Bronchus fibroblast of lung (primary cell): ENCODE results near the gene TIFAB. TPM values are rescaled to one million over a fixed set of nuclear protein-coding genes. Genes with fewer than 3 reads are reported as not detected.

Source experiments
- total RNA-seq: library from RNA; depleted of rRNA; stranded (reverse); fragments of >200 nt; gene quantifications from 2 replicates; pipeline ENCODE4 v1.2.3, GENCODE V29; 2015

Gene TIFAB, protein sequence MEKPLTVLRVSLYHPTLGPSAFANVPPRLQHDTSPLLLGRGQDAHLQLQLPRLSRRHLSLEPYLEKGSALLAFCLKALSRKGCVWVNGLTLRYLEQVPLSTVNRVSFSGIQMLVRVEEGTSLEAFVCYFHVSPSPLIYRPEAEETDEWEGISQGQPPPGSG
- not detected in 2 replicates for total RNA-seq

DNA sequence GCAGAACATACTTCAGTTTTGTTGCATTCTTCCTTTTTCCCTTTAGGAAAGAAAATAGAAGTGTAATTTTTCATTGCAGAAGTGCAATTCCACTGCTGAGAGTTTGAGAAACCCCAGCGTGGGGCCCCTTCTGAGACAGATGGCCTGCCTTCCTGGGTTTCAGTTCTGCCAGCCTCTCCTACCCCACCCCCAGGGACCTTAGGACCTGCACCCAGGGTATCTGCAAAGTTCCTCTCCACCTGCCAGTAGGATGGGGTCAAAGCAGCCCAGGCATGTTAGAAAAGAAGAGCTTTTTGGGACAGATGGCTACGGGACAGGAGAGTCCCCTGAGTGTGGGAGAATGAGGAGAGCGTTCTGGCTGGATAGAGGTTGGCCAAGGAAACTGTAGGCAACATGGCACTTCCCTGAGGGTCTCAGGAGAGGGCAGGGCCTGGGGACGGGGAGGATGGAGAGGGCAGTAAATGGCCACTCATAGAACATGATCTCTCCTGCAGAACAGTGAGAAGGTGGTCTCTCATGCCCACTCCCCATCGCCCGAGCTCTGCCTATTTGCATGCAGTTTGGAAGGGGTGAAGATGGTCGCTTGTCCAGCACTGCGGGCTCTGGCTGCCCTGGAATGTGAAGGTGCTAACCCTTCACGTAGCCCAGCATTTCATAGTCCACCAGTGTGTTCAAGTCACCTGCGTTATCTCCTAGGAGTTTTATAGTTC, at the start of gene TIFAB:
TIFAB (minus strand) TSS at position 31 of the 710 bp plus-strand sequence. CDS start 2,412 bp downstream, outside the sequence.

DNA sequence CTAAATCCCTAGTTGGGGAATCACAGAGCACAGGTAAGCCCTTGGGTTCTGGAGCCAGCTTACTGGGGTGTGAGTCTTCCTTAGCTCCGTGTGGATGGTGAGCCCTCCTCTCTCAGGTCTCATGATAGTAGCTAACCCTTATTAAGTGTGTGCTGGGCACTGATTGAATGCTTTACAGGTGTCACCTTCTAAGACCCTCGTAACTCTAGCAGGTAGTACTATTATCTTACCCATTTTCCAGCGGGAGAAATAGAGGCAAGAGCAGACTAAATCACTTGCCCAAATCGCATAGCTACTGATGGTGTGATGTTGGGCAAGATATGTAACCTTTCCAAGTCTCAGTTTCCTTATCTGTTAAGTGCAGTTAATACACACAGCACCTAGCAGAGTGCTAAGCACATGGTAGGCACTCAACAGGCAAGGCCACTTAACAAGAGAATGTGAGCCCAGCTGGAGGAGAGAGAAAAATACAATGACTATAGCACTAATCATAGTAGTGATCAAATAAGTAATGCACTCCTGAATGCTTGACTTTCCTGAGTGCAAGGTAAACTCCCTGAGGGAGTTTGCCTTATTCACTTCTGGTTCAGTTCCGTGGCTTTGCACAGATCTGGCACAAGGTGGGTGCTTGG, 4.7 kb downstream of the TIFAB start, which contains the start of gene DCANP1:
DCANP1 (minus strand) TSS at position 51 of the 632 bp plus-strand sequence. CDS start 240 bp downstream, outside the sequence.

DNA sequence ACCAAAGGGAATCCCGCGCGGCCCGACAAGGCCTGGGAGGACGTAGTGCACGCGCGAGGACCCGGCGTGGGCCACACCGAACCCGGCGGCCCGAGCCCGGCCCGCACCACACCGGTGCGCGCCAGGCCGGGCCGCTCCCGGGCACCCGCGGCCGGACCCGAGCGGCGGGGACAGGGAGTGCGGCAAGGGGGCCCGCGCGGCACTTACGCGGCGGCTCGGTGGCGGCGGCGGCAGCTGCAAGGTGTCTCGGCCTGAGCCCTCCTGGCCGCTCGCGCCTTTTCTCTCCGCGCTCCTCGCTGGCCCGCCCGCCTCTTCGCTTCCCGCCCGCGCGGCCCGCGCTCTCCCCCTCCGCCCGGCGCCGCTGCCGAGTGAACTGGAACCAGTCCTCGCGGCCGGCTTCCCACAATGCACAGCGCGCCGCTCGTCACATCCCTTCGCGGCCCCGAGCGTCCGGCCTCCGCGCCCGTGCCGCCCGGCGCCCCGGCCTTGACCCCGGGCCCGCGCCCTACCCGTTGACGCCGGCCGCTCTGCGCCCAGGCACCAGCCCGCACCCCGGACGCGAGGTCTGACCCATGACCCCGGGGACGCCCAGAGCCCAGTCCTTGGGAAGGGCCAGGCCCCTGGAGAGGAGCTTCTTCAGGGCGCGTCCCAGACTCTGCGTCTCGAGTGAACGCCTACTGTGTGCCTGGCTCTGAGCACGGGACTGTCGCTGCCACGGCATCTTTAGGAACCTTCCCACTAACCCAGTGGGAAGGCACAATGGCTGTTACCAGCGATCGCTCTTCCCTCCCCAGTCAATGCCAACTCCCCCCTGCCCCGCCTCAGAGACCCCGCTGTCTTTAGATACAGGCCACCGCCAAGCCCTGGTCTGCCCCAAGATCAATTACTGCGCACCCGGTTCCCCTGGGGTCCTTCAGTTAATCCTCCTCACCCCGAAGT, 53.0 kb downstream of the TIFAB start, which contains the start of gene MACROH2A1:
MACROH2A1 (minus strand) TSS at position 377 of the 939 bp plus-strand sequence. CDS start 10,138 bp downstream, outside the sequence.

Other genes starting within 250 kb of the TIFAB start
- 226 and 227 TPM in 2 replicates for gene MACROH2A1, start 53.1 kb downstream of the TIFAB start, total RNA-seq
- gene DCANP1, start 5.0 kb downstream of the TIFAB start, total RNA-seq = not detected in 2 replicates
- gene NEUROG1, start 83.6 kb upstream of the TIFAB start, total RNA-seq = not detected in 2 replicates
- gene CXCL14, start 126.6 kb upstream of the TIFAB start, total RNA-seq = not detected in 2 replicates